GM23248 (cell line): ENCODE measurements around the gene GRM7. TPM values are rescaled to one million over a fixed set of nuclear protein-coding genes. Genes with fewer than 3 reads are reported as not detected.

Source experiments
- DNase-seq: peaks from one replicate; pipeline ENCODE4 v3.0.0-alpha.2; 2015
- H2AFZ ChIP-seq: fragments of 200-600 bp; sonication (generic); 2 replicates; pipeline ENCODE4 v1.6.1; 2016; ENCODE audit warnings: antibody characterized with exemption
- H3F3A ChIP-seq: fragments of 200-600 bp; sonication (generic); 2 replicates; pipeline ENCODE4 v1.6.1; 2016; ENCODE audit warnings: mild to moderate bottlenecking, antibody characterized with exemption, mixed run types; ENCODE audit not compliant: insufficient read depth
- H3K27ac ChIP-seq: fragments of 200-600 bp; sonication (generic); 2 replicates; pipeline ENCODE4 v1.5.1; 2016; ENCODE audit warnings: mild to moderate bottlenecking
- H3K27me3 ChIP-seq: fragments of 200-600 bp; sonication (generic); replicated peaks from 2 replicates; pipeline ENCODE4 v1.6.1; 2016; ENCODE audit warnings: mild to moderate bottlenecking; ENCODE audit not compliant: insufficient read depth
- H3K36me3 ChIP-seq: fragments of 200-600 bp; sonication (generic); 2 replicates; pipeline ENCODE4 v1.6.1; 2016; ENCODE audit warnings: low read depth, mild to moderate bottlenecking
- H3K4me1 ChIP-seq: fragments of 200-600 bp; sonication (generic); 2 replicates; pipeline ENCODE4 v1.6.1; 2016; ENCODE audit warnings: mild to moderate bottlenecking; ENCODE audit not compliant: insufficient read depth
- H3K4me2 ChIP-seq: fragments of 200-600 bp; sonication (generic); one replicate; pipeline ENCODE4 v1.6.1; 2016; ENCODE audit warnings: mild to moderate bottlenecking; ENCODE audit not compliant: unreplicated experiment
- H3K4me3 ChIP-seq: fragments of 200-600 bp; sonication (generic); 2 replicates; pipeline ENCODE4 v1.5.1; 2016; ENCODE audit warnings: mild to moderate bottlenecking
- H3K79me2 ChIP-seq: fragments of 200-600 bp; sonication (generic); 2 replicates; pipeline ENCODE4 v1.6.1; 2016; ENCODE audit warnings: mild to moderate bottlenecking; ENCODE audit not compliant: insufficient read depth
- H3K9ac ChIP-seq: fragments of 200-600 bp; sonication (generic); 2 replicates; pipeline ENCODE4 v1.6.1; 2016; ENCODE audit warnings: mild to moderate bottlenecking
- H3K9me2 ChIP-seq: fragments of 200-600 bp; sonication (generic); 2 replicates; pipeline ENCODE4 v1.6.1; 2016; ENCODE audit warnings: mixed run types, mild to moderate bottlenecking, moderate library complexity; ENCODE audit not compliant: insufficient read depth
- H3K9me3 ChIP-seq: fragments of 200-600 bp; sonication (generic); one replicate; pipeline ENCODE4 v1.6.1; 2017; ENCODE audit warnings: low read depth
- H4K20me1 ChIP-seq: fragments of 200-600 bp; sonication (generic); 2 replicates; pipeline ENCODE4 v1.6.0; 2016; ENCODE audit not compliant: insufficient read depth
- EZH2 ChIP-seq: fragments of 200-600 bp; sonication (generic); IDR thresholded peaks from 2 replicates; pipeline ENCODE4 v1.6.1; 2018; ENCODE audit warnings: antibody characterized with exemption, mild to moderate bottlenecking; ENCODE audit not compliant: insufficient read depth, poor library complexity, severe bottlenecking
- EZH2phosphoT487 ChIP-seq: fragments of 200-600 bp; sonication (generic); IDR thresholded peaks from 2 replicates; pipeline ENCODE4 v1.6.1; 2018; ENCODE audit warnings: antibody characterized with exemption, moderate library complexity, mild to moderate bottlenecking, low read depth; ENCODE audit not compliant: insufficient read depth
- WGBS, 2 experiments: methylation state at CpG; one replicate each; pipeline ENCODE4 v1.1.6; 2015 to 2017; ENCODE audit warnings: low lambda C conversion rate in 2 of 2, low coverage in 1 of 2; ENCODE audit errors: missing lambda C conversion rate in 2 of 2; 5-methylcytosine and 5-hydroxymethylcytosine counted together
- in situ Hi-C: fragments of 300-500 bp; cut with MboI; formaldehyde crosslinking; loops from 2 replicates; pipeline ENCODE4 v1.15.0; 2020
- polyA plus RNA-seq: library from polyadenylated mRNA; unstranded; fragments of >200 nt; fragmentation: Nextera tagmentation; extraction: Ambion mirVana; gene quantifications from 2 replicates; pipeline ENCODE4 v1.2.1, GENCODE V29; 2016
- total RNA-seq: library from RNA; depleted of rRNA; stranded (reverse); fragments of >200 nt; shearing (Covaris generic); gene quantifications from 2 replicates; pipeline ENCODE4 v1.2.3, GENCODE V29; 2014

Gene GRM7
- total and polyA plus RNA-seq, 2 experiments from 2014 or later, result not detected

DNA sequence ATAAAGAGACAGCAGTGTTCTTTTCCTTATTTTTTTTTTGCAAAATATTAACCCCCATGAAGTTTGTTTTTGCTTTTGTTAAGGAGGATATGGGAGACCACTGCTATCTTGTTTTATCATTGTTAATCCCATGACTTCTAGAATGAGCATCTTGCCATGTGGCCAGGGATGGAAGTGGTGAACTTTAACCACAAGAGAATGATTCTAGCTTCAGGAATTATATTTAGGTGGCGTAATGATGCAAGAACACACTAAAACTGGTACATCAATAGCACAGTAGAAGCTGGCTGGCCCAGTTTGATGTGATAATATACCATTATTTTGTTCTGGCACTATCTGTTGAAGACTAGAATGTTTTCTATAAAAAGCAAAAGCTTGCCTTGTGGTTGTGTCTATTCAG, 720.9 kb downstream of the GRM7 start:
- no peaks in the 10 kb centered on the region for H3K27me3 ChIP-seq
- no peak overlapping the region for H3K4me2 ChIP-seq
- no peak overlapping the region for H3K9ac ChIP-seq
- no peaks in the 10 kb centered on the region for H3K36me3 ChIP-seq
- no peak for DNase-seq
- in situ Hi-C loops, result no loop called here
- no peak overlapping the region for H2AFZ ChIP-seq
- no peak overlapping the region for H3K27ac ChIP-seq
- H4K20me1 ChIP-seq, result no peaks in the 10 kb centered on the region
- TF ChIP-seq EZH2phosphoT487, result no peak
- no peak for TF ChIP-seq EZH2
- WGBS, 2 experiments, result 0 to 7% methylated on average over 1 of the region's 1 CpG
- H3K4me3 ChIP-seq, result no peak overlapping the region
- H3K9me2 ChIP-seq, result no peaks in the 10 kb centered on the region
- no peaks in the 10 kb centered on the region for H3K79me2 ChIP-seq
- peaks cover 4% of the 10 kb centered on the region for H3K9me3 ChIP-seq
- no peaks in the 10 kb centered on the region for H3F3A ChIP-seq
- H3K4me1 ChIP-seq, result no peaks in the 10 kb centered on the region

DNA sequence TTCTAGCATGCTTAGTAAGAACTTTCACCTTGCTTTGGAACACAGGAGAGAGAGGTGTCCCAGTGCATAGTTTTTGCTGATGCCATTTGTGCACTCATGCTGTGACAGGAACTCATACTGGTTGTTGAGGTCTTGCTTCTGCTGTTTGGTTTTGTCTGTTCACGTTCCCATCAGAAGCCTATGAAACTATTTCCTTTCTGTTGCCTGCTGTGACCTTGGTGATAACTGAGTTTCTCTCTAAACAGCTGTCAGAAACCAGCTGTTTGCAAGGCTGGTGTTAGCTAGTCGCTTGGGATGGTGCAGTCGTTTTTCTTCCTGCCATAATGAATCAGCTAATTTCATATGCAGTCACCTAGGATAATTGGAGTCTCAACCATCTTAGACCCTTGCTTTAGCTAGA, 724.1 kb downstream of the GRM7 start:
- in situ Hi-C loops, result no loop called here

DNA sequence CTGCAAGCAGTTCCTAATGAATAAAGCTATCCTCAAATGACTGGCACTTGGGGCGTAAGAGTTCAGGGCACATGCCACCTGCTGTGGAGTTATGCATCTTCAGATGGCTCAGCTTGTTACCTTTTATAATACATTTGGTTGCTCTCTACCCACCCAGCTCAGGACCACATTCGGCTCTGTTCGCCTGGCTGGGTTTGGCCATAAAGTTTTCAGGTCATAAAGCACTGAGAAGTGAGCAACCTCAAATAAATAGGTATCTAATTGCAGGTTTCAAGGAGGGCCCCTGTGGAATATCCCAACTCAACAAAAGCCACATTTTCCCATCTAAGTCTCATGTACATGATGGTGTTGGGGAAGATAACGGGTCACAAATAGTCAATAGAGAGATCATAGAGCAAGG, 727.3 kb downstream of the GRM7 start:
- H3K9me2 ChIP-seq, result no peaks in the 10 kb centered on the region
- WGBS, 2 experiments, result 15 to 20% methylated on average over 4 of the region's 4 CpGs
- no peak overlapping the region for H3K4me2 ChIP-seq
- no peaks in the 10 kb centered on the region for H3K9me3 ChIP-seq
- no peaks in the 10 kb centered on the region for H3K36me3 ChIP-seq
- no peak overlapping the region for H2AFZ ChIP-seq
- DNase-seq, result no peak
- H3F3A ChIP-seq, result no peaks in the 10 kb centered on the region
- no peaks in the 10 kb centered on the region for H4K20me1 ChIP-seq
- no peak overlapping the region for H3K9ac ChIP-seq
- TF ChIP-seq EZH2phosphoT487, result no peak
- no peak for TF ChIP-seq EZH2
- no peak overlapping the region for H3K27ac ChIP-seq
- no peak overlapping the region for H3K4me3 ChIP-seq
- in situ Hi-C loops, result no loop called here
- no peaks in the 10 kb centered on the region for H3K27me3 ChIP-seq
- H3K4me1 ChIP-seq, result no peaks in the 10 kb centered on the region
- no peaks in the 10 kb centered on the region for H3K79me2 ChIP-seq

More for the DNA sequence above, 724.1 kb downstream of the GRM7 start:
- Histone ChIP-seq H3K9ac (no peak overlapping the region), H3K4me1 (no peaks in the 10 kb centered on the region), H4K20me1 (no peaks in the 10 kb centered on the region), H3K9me2 (no peaks in the 10 kb centered on the region), H2AFZ (no peak overlapping the region), H3K9me3 (peaks cover 4% of the 10 kb centered on the region), H3K27me3 (no peaks in the 10 kb centered on the region), H3K36me3 (no peaks in the 10 kb centered on the region), H3K27ac (no peak overlapping the region), H3K79me2 (no peaks in the 10 kb centered on the region), H3F3A (no peaks in the 10 kb centered on the region), H3K4me2 (no peak overlapping the region), H3K4me3 (no peak overlapping the region)
- TF ChIP-seq EZH2 (no peak), EZH2phosphoT487 (no peak)
- WGBS, 2 experiments, result 8 to 11% methylated on average over 3 of the region's 3 CpGs
- DNase-seq, result no peak

DNA sequence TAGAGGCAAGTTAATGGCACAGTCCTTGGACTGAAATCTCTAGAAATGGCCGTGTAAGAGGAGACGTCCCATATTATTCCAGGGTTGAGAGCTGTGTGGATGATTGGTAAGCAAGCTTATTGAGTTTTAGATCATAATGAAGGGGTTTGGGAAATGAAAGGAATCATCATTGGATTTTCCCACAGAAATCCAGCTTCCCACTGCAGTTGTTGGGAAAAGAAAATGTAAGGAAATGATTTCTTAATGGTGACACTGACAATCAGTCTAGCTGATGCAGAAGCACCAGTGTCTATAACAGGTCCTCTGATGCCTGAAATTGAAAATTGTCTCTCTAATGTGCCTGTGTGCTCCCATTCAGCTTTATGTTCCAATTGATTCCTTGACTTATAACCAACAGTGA, 728.6 kb downstream of the GRM7 start:
- Histone ChIP-seq H3K4me1 (no peaks in the 10 kb centered on the region), H3F3A (no peaks in the 10 kb centered on the region), H3K36me3 (no peaks in the 10 kb centered on the region), H3K4me2 (no peak overlapping the region), H3K9me2 (no peaks in the 10 kb centered on the region), H3K27ac (no peak overlapping the region), H3K4me3 (no peak overlapping the region), H3K9me3 (no peaks in the 10 kb centered on the region), H3K9ac (no peak overlapping the region), H4K20me1 (no peaks in the 10 kb centered on the region), H3K27me3 (no peaks in the 10 kb centered on the region), H3K79me2 (no peaks in the 10 kb centered on the region), H2AFZ (no peak overlapping the region)
- DNase-seq, result no peak
- WGBS, 2 experiments, result 20 to 23% methylated on average over 2 of the region's 2 CpGs
- TF ChIP-seq EZH2, result no peak
- TF ChIP-seq EZH2phosphoT487, result no peak
- in situ Hi-C loops, result no loop called here

DNA sequence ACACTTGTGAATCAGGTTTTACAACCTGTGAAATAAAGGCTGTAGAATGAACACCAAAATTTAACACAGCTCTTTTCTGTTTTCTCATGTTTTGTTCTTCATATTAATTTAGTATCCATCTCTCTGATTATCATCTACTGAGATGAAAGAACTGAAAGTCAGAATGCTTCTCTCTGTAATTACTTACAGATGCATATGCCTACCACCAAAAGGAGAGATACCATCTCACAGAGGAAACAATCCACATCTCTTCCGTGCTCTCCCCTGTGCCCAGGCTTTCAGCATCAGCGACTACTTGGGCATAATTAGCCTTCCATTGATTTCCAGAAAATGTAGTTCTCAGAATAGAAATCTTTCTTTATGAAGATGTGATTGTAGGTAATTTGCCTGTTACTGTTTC, 741.4 kb downstream of the GRM7 start:
- 25 to 32% methylated on average over 2 of the region's 2 CpGs for WGBS, 2 experiments
- no peak overlapping the region for H3K4me3 ChIP-seq
- no peak overlapping the region for H3K27ac ChIP-seq
- in situ Hi-C loops, result no loop called here
- no peaks in the 10 kb centered on the region for H3K27me3 ChIP-seq
- H3K4me2 ChIP-seq, result no peak overlapping the region
- H4K20me1 ChIP-seq, result no peaks in the 10 kb centered on the region
- no peaks in the 10 kb centered on the region for H3K9me3 ChIP-seq
- no peaks in the 10 kb centered on the region for H3K36me3 ChIP-seq
- no peak overlapping the region for H3K9ac ChIP-seq
- H3K4me1 ChIP-seq, result no peaks in the 10 kb centered on the region
- H3K79me2 ChIP-seq, result no peaks in the 10 kb centered on the region
- no peak for DNase-seq
- no peaks in the 10 kb centered on the region for H3K9me2 ChIP-seq
- no peak for TF ChIP-seq EZH2
- TF ChIP-seq EZH2phosphoT487, result no peak
- H3F3A ChIP-seq, result no peaks in the 10 kb centered on the region
- no peak overlapping the region for H2AFZ ChIP-seq
